ENCODE measurements around the gene DPAGT1. TPM values are rescaled to one million over a fixed set of nuclear protein-coding genes. Genes with fewer than 3 reads are reported as not detected.

DPAGT1 gene
- total RNA-seq, 1 donor from 2014 or later: 83.4 TPM

DNA sequence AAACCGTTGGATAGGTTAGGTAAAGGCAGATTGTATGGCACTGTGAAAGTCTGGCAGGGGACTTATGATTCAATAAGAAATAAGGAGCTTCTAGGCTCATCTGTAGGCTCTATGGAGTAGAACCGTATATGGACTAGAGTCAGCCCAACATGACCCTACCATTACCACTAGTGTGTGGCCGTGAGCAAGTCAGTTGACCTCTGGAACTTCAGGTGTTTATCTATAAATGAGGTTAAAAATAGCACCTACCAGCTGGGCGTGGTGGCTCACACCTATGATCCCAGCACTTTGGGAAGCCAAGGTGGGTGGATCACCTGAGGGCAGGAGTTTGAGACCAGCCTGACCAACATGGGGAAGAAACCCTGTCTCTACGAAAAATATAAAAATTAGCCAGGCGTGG lies 24.2 kb upstream of the DPAGT1 start:
- intact Hi-C loops (cut with micrococcal nuclease): no loop called here
- Mint-ChIP-seq H3K27me3 (ENCODE audit: low read depth) (no peaks in the 10 kb centered on the region), H3K27ac (no peak overlapping the region), H3K36me3 (ENCODE audit: low read depth) (peaks cover 37% of the 10 kb centered on the region), H3K4me3 (ENCODE audit: low read depth) (no peak overlapping the region), H3K9me3 (no peaks in the 10 kb centered on the region), H3K4me1 (ENCODE audit: low read depth) (peaks cover 17% of the 10 kb centered on the region)
- no peak for DNase-seq (ENCODE audit: low spot score)

DNA sequence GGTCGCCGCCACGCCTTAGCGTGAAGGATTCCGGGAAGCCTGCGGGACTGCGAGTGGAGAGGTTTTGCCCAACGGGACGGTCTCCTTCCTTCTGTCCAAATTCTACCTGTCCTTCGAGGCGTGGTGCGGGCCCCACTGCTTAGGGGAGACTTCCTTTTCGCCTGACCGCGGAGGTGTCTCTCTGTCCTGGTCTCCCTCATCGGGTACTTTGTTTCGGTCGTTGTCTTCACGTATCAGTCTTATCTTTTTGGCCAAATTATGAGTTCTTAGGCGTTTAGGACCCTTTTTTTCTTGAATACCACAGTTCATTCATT lies 20.1 kb upstream of the DPAGT1 start:
- H3K4me1 Mint-ChIP-seq (ENCODE audit: low read depth): peaks cover 22% of the 10 kb centered on the region
- H3K4me3 Mint-ChIP-seq (ENCODE audit: low read depth): peak overlapping the region; percentile 92
- no peak for DNase-seq (ENCODE audit: low spot score)
- peak overlapping the region; percentile 66 for H3K27ac Mint-ChIP-seq
- H3K9me3 Mint-ChIP-seq: no peaks in the 10 kb centered on the region
- no peaks in the 10 kb centered on the region for H3K27me3 Mint-ChIP-seq (ENCODE audit: low read depth)
- peaks cover 31% of the 10 kb centered on the region for H3K36me3 Mint-ChIP-seq (ENCODE audit: low read depth)
- intact Hi-C loops (cut with micrococcal nuclease): loop anchor here (1.0 to 2.0 kb wide), 3 partner anchors 14 to 36 kb away; partner anchors contain the start of gene C2CD2L

DNA sequence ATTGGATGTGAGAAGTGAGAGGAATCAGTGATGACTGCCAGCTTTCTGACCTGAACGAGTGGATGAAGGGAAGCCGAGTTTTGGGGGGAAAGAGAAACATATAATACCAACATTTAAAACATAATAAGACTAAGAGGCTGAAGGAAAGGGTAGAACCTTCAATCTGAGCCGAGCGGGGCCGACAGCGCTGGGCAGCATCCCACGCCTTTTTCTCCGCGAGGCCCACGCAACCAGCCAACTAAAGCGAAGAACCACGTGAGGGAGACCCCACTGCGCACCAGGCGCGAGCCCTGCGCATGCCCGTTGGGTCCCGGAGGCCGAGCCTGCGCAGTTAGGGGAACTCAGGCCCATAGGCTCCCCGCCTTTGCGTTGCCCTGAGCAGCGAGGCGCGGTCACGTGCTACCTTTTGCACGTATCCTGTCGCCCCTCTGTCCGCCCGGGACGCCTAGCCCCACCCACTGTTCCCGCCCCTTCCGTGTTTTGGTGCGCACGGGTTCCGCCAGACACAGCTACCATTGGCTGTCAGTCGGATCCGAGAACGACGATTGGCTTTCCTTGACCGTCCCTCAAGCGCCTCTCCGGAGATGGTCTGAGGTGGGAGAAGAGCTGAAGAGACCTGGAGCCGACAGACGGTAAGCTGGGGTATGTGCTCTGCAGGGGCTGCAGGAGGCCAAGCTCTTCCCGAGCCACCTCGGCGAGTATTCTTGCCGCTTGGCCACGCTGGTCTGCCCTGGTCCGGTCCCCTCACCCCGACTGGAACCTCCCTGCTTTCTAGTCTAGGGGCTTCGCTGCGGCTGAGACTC lies 19.6 kb upstream of the DPAGT1 start, which contains the start of gene HINFP:
Gene HINFP, plus strand, starts transcription at position 573 of the 803 bp plus-strand sequence. CDS start 5,365 bp downstream, outside the sequence.
- peak within 1 kb of the TSS; percentile 92 for H3K4me3 Mint-ChIP-seq (ENCODE audit: low read depth)
- peaks cover 22% of the 10 kb centered on the region for H3K4me1 Mint-ChIP-seq (ENCODE audit: low read depth)
- no peaks in the 10 kb centered on the region for H3K27me3 Mint-ChIP-seq (ENCODE audit: low read depth)
- peaks cover 30% of the 10 kb centered on the region for H3K36me3 Mint-ChIP-seq (ENCODE audit: low read depth)
- intact Hi-C loops (cut with micrococcal nuclease): loop anchor here (1.0 to 2.0 kb wide), 3 partner anchors 14 to 36 kb away; partner anchors contain the start of gene C2CD2L
- H3K9me3 Mint-ChIP-seq: no peaks in the 10 kb centered on the region
- H3K27ac Mint-ChIP-seq: peak within 1 kb of the TSS; percentile 87
- DNase-seq (ENCODE audit: low spot score): peak; percentile 99

DNA sequence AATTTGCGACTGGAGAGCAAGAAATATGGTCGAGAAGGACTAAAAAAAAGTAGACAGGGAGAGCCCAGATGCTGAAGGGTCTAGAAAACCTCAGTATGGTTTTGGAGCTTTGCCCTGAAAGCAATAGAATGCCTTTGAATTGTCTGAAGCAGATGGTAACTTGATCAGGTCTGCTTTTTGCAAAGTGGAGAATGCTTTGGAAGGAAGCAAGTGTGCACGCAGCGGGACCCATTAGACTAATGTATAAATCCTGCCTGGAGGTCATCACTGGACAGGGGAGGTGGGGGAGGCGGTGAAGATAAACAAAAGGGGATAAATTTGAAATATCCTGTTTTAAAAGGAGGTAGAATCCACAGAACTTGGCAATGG lies 19.0 kb upstream of the DPAGT1 start:
- peaks cover 35% of the 10 kb centered on the region for H3K36me3 Mint-ChIP-seq (ENCODE audit: low read depth)
- no peaks in the 10 kb centered on the region for H3K9me3 Mint-ChIP-seq
- H3K27ac Mint-ChIP-seq: peak overlapping the region; percentile 87
- intact Hi-C loops (cut with micrococcal nuclease): loop anchor here (1.0 to 2.0 kb wide), 3 partner anchors 13 to 35 kb away; partner anchors contain the start of gene C2CD2L
- peak overlapping the region; percentile 92 for H3K4me3 Mint-ChIP-seq (ENCODE audit: low read depth)
- H3K4me1 Mint-ChIP-seq (ENCODE audit: low read depth): peaks cover 27% of the 10 kb centered on the region
- DNase-seq (ENCODE audit: low spot score): no peak
- no peaks in the 10 kb centered on the region for H3K27me3 Mint-ChIP-seq (ENCODE audit: low read depth)

DNA sequence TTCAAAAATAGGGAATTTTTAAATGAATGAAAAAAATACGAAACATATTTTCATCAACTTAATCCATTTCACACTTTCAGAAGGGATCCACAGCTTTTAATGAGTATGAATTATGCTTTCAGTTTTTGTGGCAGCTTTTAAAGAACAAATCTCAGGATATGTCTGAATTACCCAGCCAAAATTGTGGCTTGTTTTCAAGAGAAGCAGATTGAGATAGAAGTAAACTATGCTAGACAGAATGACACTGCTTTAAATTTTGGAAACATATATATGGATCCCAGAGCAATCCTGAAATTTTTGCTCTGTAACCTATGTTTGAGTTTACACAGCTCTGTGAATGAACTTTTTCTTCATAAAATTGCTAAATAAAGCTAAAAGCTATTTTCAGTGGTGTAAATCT lies 17.3 kb upstream of the DPAGT1 start:
- no peak overlapping the region for H3K4me3 Mint-ChIP-seq (ENCODE audit: low read depth)

DNA sequence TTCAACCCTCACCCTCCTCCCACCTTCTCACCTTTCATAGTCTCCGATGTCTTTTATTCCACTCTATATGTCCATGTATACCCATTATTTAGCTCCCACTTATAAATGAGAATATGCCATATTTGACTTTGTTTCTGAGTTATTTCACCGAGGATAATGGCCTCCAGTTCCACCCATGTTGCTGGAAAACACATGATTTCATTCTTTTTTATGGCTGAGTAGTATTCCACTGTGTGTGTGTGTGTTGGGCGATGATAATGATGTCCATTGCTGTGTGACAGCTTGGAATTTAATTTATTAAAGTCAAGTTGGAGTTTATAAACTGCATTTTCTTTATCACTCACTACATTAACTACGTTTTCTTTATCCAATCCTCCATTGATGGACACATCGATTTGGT lies 16.6 kb upstream of the DPAGT1 start:
- Mint-ChIP-seq H3K36me3 (ENCODE audit: low read depth) (peaks cover 43% of the 10 kb centered on the region), H3K4me3 (ENCODE audit: low read depth) (no peak overlapping the region), H3K27ac (no peak overlapping the region), H3K4me1 (ENCODE audit: low read depth) (peaks cover 35% of the 10 kb centered on the region), H3K9me3 (no peaks in the 10 kb centered on the region), H3K27me3 (ENCODE audit: low read depth) (no peaks in the 10 kb centered on the region)
- intact Hi-C loops (cut with micrococcal nuclease): no loop called here
- no peak for DNase-seq (ENCODE audit: low spot score)

More for the DNA sequence above, 17.3 kb upstream of the DPAGT1 start:
- Mint-ChIP-seq H3K27me3 (ENCODE audit: low read depth) (no peaks in the 10 kb centered on the region), H3K27ac (no peak overlapping the region), H3K9me3 (no peaks in the 10 kb centered on the region), H3K4me1 (ENCODE audit: low read depth) (peaks cover 34% of the 10 kb centered on the region), H3K36me3 (ENCODE audit: low read depth) (peaks cover 39% of the 10 kb centered on the region)
- DNase-seq (ENCODE audit: low spot score): no peak
- intact Hi-C loops (cut with micrococcal nuclease): no loop called here

DNA sequence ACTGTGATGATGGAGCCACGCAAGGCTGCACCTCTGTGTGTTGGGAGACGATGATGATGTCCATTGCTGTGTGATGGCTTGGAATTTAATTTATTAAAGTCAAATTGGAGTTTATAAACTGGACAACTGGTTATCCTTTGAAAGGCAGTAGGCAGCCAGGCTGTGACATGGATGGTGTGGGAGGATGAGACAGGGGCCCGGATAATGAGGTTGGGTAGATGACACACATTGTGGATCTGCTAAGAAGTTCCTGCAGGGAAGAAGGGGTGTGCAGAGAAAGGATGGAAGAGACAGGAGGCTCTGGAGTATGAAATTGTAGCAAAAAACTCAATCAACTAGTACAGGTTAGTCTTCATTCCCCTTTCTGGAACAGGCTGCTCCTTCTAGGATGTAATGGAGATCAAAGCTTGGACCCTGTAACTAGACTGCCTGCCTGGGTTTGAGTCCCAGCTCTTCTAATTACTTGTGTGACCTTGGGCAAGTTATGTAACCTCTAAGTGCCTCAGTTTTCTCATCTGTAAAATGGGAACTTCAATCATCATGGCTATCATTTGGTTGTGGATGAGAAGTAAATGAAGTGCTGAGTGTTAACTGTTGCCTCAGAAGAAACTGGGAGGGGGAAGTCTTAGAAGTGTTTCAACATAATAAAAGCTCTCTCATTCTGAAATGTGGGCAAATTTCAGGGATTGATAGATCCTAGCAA lies 15.5 kb upstream of the DPAGT1 start:
- Mint-ChIP-seq H3K27me3 (ENCODE audit: low read depth) (no peaks in the 10 kb centered on the region), H3K9me3 (no peaks in the 10 kb centered on the region), H3K27ac (no peak overlapping the region), H3K36me3 (ENCODE audit: low read depth) (peaks cover 46% of the 10 kb centered on the region), H3K4me3 (ENCODE audit: low read depth) (no peak overlapping the region), H3K4me1 (ENCODE audit: low read depth) (peaks cover 28% of the 10 kb centered on the region)
- intact Hi-C loops (cut with micrococcal nuclease): no loop called here
- no peak for DNase-seq (ENCODE audit: low spot score)

DNA sequence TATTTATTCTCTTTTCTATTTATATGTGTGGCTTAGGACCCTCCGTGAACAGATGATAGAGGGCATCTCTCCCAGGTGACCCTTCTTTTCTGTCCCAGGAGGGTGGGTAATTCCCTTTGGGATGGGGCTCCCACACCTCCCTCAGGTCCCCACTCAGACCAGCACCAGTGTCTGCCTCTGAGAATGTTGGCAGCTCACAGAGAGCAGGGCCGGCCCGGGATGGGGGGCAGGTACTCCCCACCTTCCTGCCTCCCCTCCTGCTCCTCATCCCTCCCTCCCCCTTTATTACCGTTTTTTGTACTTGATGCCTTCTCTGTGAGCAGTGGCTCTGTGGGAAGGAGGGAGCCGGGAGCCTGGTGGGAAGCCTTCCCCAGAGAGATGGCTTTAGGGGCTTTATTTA lies 14.9 kb upstream of the DPAGT1 start:
- Mint-ChIP-seq H3K36me3 (ENCODE audit: low read depth) (peaks cover 50% of the 10 kb centered on the region), H3K27ac (peak overlapping the region; percentile 62), H3K27me3 (ENCODE audit: low read depth) (no peaks in the 10 kb centered on the region), H3K4me3 (ENCODE audit: low read depth) (no peak overlapping the region), H3K9me3 (no peaks in the 10 kb centered on the region), H3K4me1 (ENCODE audit: low read depth) (peaks cover 24% of the 10 kb centered on the region)
- intact Hi-C loops (cut with micrococcal nuclease): no loop called here
- DNase-seq (ENCODE audit: low spot score): no peak

DNA sequence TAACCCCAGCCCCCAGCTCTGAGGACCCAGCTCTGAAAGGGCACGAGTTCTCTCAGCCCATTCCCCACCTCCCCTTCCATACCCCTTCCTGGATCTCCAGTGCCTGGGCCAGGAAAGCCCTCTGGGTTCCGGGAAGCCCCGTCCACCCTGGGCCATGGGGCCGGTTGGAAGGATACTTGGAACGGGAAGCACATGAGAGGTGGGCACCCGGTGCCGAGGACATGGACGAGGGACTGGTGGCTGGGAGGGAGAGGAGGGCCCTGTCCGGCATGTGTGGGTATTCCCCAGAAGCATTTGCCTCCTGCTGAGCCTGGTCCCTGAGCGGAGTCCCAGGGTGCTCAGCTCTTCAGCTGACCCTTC lies 14.6 kb upstream of the DPAGT1 start:
- Mint-ChIP-seq H3K4me1 (ENCODE audit: low read depth) (peaks cover 24% of the 10 kb centered on the region), H3K27ac (peak overlapping the region; percentile 92), H3K9me3 (no peaks in the 10 kb centered on the region), H3K4me3 (ENCODE audit: low read depth) (peak overlapping the region; percentile 73), H3K27me3 (ENCODE audit: low read depth) (no peaks in the 10 kb centered on the region), H3K36me3 (ENCODE audit: low read depth) (peaks cover 54% of the 10 kb centered on the region)
- DNase-seq (ENCODE audit: low spot score): no peak
- intact Hi-C loops (cut with micrococcal nuclease): no loop called here

DNA sequence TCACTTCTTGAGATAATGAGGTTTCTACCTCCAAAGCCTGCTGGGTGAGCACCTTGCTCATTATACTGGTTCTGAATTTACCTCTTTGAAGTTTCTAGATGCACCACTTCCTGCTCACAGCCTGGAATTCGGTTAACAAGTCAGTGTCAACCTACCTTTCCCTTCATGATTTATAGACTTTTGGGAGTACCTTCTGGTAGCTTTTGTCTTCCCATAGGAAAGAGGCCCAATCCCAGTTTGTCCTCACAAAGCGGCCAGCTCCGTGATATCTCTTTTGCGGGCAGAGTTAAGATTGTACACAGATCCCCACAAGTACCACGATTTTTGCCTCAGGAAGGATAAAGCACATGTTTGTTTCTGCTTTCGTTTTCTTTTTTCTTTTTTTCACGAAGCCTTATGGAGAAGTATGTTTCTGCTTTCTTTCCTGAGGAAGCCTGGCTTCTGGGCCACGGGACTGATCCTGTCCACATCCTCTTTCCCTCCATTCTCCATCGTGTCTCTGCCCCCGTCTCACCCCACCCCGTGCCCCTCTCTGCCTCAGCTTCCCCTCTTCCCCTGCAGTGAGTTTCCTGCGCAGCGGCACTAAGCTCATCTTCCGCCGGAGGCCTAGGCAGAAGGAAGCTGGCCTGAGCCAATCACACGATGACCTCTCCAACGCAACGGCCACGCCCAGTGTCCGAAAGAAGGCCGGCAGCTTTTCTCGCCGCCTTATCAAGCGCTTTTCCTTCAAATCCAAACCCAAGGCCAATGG lies 14.0 kb upstream of the DPAGT1 start:
- intact Hi-C loops (cut with micrococcal nuclease): loop anchor here (1.0 kb wide), 1 partner anchor 8 kb away; the partner anchor contains the start of gene C2CD2L

DNA sequence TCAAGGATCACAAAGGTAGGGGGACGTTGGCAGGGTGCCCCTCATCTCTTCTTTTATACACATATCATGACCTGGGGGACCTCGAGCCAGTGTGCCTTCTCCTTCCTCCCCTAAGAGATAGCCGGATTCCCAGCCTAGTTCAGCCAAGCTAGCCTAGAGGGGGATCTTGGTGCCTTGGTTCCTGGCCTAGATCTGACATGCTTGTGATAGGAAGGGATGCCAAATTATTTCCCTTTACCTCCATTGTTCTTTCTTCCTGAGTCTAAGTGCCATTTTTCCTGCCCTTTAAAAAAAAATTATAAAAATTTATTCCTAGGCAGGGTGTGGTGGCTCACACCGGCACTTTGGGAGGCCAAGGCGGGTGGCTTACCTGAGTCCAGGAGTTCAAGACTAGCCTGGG lies 12.7 kb upstream of the DPAGT1 start:
- H3K36me3 Mint-ChIP-seq (ENCODE audit: low read depth): peaks cover 65% of the 10 kb centered on the region
- H3K4me3 Mint-ChIP-seq (ENCODE audit: low read depth): no peak overlapping the region
- no peaks in the 10 kb centered on the region for H3K27me3 Mint-ChIP-seq (ENCODE audit: low read depth)
- H3K9me3 Mint-ChIP-seq: no peaks in the 10 kb centered on the region
- intact Hi-C loops (cut with micrococcal nuclease): no loop called here
- H3K27ac Mint-ChIP-seq: no peak overlapping the region
- peaks cover 23% of the 10 kb centered on the region for H3K4me1 Mint-ChIP-seq (ENCODE audit: low read depth)
- DNase-seq (ENCODE audit: low spot score): no peak

More for the DNA sequence above, 14.0 kb upstream of the DPAGT1 start:
- Mint-ChIP-seq H3K4me3 (ENCODE audit: low read depth) (peak overlapping the region; percentile 73), H3K4me1 (ENCODE audit: low read depth) (peaks cover 20% of the 10 kb centered on the region), H3K36me3 (ENCODE audit: low read depth) (peaks cover 59% of the 10 kb centered on the region), H3K27ac (peak overlapping the region; percentile 92), H3K9me3 (no peaks in the 10 kb centered on the region), H3K27me3 (ENCODE audit: low read depth) (no peaks in the 10 kb centered on the region)
- DNase-seq (ENCODE audit: low spot score): no peak

DNA sequence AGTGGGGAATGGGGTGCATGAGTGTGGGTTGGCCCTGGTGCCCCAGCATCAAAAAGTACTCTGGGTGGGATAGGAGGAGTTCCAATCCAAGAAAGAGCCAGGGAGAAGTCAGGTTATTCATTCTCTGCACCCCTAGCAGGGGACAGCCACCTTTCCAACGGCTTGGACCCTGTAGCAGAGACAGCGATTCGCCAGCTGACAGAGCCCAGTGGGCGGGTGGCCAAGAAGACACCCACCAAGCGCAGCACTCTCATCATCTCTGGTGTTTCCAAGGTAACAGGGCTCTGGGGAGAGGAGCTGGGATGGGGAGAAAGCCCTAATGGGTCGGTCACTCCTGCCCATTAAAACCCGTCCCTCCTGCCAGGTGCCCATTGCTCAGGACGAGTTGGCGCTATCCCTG lies 12.1 kb upstream of the DPAGT1 start:
- Mint-ChIP-seq H3K27ac (no peak overlapping the region), H3K4me1 (ENCODE audit: low read depth) (peaks cover 29% of the 10 kb centered on the region), H3K36me3 (ENCODE audit: low read depth) (peaks cover 65% of the 10 kb centered on the region), H3K9me3 (no peaks in the 10 kb centered on the region), H3K4me3 (ENCODE audit: low read depth) (no peak overlapping the region), H3K27me3 (ENCODE audit: low read depth) (no peaks in the 10 kb centered on the region)
- no peak for DNase-seq (ENCODE audit: low spot score)
- intact Hi-C loops (cut with micrococcal nuclease): no loop called here

All from activated T-helper 2 cell treated with anti-CD3 and anti-CD28 coated beads, Interferon-gamma antibody, Interleukin-2, Interleukin-4, amounts not matched to agents 10 μg/mL and 5 μg/mL and 100 μg/mL, durations not matched to agents 14 hours and 24 hours and 36 hours (primary cell).